NCI-H2107 (cell line): ENCODE results near the gene MIF.
"Not testable (repeated sequence)": the region's sequence is repeated elsewhere in the genome, so short reads cannot be mapped to it uniquely, and the experiment has no call there.

Source experiments
- DNase-seq: peaks from one replicate; lab custom pipeline; 2025; lab: John Stamatoyannopoulos, UW

MIF gene

GRCh38 chr22:23877566-23877965 is 16.6 kb upstream of the MIF start:
- DNase-seq, result no peak

- no peak for DNase-seq
These were observed 16.0 kb upstream of the MIF start for GRCh38 chr22:23878219-23878618.

GRCh38 chr22:23882370-23882769 is 11.8 kb upstream of the MIF start:
- DNase-seq, result no peak

GRCh38 chr22:23883658-23884057 is 10.5 kb upstream of the MIF start:
- DNase-seq, result no peak

- no peak for DNase-seq
These were observed 10.0 kb upstream of the MIF start for GRCh38 chr22:23884140-23884539.

GRCh38 chr22:23888615-23889401 is 5.4 kb upstream of the MIF start:
- no peak for DNase-seq

- no peak for DNase-seq
These were observed 4.6 kb upstream of the MIF start for GRCh38 chr22:23889620-23890019.

- no peak for DNase-seq
These were observed 2.5 kb upstream of the MIF start for GRCh38 chr22:23891726-23892125.

- no peak for DNase-seq
These were observed 2.1 kb upstream of the MIF start for GRCh38 chr22:23892130-23892529.

- DNase-seq, result no peak
These were observed 1.5 kb upstream of the MIF start for GRCh38 chr22:23892706-23893105.

GRCh38 chr22:23893121-23893944 is 850 bp upstream of the MIF start:
- DNase-seq, result no peak

- peak; percentile 18 for DNase-seq
These were observed 771 bp downstream of the MIF start for GRCh38 chr22:23894710-23895598.

- no peak for DNase-seq
These were observed 1.5 kb downstream of the MIF start for GRCh38 chr22:23895599-23896144.

- DNase-seq, result no peak
These were observed 2.0 kb downstream of the MIF start for GRCh38 chr22:23896166-23896522.

- DNase-seq, result no peak
These were observed 2.5 kb downstream of the MIF start for GRCh38 chr22:23896523-23897186.

- DNase-seq, result no peak
These were observed 3.1 kb downstream of the MIF start for GRCh38 chr22:23897320-23897719.

GRCh38 chr22:23898006-23898974 is 4.1 kb downstream of the MIF start:
- DNase-seq, result no peak

GRCh38 chr22:23899042-23899745 is 5.0 kb downstream of the MIF start:
- no peak for DNase-seq

- DNase-seq, result not testable (repeated sequence)
These were observed 6.0 kb downstream of the MIF start for GRCh38 chr22:23900227-23900626.

- DNase-seq, result no peak
These were observed 7.4 kb downstream of the MIF start for GRCh38 chr22:23901600-23901999.
